Measurements from ENCODE around the gene ADPRHL1.

The ADPRHL1 gene

DNA sequence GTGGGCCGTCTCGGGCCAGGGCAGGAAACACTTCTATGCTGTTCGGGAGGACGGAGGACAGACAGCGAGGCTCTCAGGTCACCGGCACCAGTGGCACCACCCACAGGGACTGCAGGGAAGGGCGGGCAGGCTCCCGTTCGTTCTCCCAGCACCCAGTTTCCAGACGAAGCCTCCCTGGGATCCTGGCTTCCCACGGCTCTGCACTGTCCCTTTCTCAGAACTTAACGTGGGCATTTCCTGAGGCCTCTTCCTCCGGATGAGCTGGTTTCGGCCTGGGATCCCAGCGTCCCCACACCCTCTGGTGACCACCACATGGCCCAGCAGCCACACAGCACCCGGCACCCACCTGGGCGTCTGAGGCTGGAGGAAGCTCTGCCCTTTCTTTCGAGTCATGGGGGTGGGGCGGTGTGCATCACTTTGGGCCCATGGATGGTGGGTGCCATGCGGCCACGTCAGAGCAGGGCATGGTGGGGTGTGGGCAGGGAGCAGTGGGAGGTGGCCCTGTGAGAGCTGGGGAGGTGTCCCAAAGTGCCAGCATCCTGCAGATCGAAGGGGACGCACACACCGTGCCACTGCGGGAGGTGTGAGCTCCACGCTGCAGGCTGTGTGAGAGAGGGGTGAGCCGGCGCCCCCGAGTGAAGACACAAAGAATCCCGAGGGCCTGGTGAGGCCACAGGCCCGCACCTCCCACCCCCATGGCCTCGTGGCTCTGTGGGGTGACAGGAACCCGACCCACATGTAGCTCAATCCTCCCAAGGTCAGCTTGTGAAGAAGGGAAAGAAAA, 50.6 kb downstream of the ADPRHL1 start:
- no peak for DNase-seq (ENCODE audit: low spot score)
- TF ChIP-seq CTCF (IDR thresholded peaks at IDR 0.05; ENCODE audit: extremely low read depth, missing control alignments) = no peak

GRCh38 chr13:113401452-113402415, 51.6 kb downstream of the ADPRHL1 start:
- no peak for TF ChIP-seq CTCF (IDR thresholded peaks at IDR 0.05; ENCODE audit: extremely low read depth, missing control alignments)
- DNase-seq (ENCODE audit: low spot score) = no peak

GRCh38 chr13:113400621-113401451, 52.5 kb downstream of the ADPRHL1 start:
- no peak for TF ChIP-seq CTCF (IDR thresholded peaks at IDR 0.05; ENCODE audit: extremely low read depth, missing control alignments)
- DNase-seq (ENCODE audit: low spot score) = no peak

GRCh38 chr13:113399755-113400149, 53.5 kb downstream of the ADPRHL1 start:
- no peak for DNase-seq (ENCODE audit: low spot score)
- TF ChIP-seq CTCF (IDR thresholded peaks at IDR 0.05; ENCODE audit: extremely low read depth, missing control alignments) = no peak

- DNase-seq (ENCODE audit: low spot score) = no peak
- no peak for TF ChIP-seq CTCF (IDR thresholded peaks at IDR 0.05; ENCODE audit: extremely low read depth, missing control alignments)
These were observed 54.1 kb downstream of the ADPRHL1 start for GRCh38 chr13:113398963-113399754.

DNA sequence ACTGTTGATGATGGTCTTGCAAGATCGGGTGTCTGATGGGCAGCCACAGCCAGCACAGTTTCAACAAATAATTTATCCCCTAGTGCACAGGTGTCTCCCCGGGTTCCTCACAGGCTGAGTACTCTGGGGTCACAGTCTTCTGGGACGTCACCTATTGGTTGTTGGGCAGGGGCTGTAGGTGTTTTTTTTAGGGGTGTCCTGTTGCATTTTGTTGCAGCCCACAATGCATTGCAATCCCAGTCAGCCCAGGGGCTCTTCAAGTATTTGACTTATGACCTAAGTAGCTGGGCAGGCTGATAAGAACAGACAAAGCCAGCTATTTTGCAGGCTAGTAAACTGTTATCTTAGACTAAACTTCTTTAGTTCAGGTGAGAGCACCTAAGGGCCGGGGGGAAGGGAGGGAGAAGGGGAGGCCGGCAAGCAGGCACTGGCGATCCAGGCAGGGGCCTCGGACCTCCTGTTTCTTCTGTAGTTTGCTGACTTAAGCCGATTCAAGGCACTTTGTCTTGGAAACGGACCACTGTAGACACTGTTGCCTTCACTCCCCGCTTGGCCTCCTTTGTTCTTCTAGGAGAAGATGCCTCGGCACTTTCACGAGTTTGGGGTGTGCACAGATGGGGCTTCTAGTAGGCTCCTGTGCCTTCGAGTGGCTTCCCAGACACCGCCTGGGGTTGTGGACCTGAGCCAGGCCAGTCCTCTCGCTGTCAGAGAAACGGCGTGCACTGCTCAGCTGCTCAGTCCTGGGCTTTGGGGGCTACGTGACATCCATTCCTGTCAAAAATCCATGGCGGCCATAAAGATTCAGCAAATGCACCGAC, 55.5 kb downstream of the ADPRHL1 start:
- no peak for DNase-seq (ENCODE audit: low spot score)
- no peak for TF ChIP-seq CTCF (IDR thresholded peaks at IDR 0.05; ENCODE audit: extremely low read depth, missing control alignments)
